HFF-Myc (cell line): ENCODE data around the gene ARHGAP5.

ENCODE experiments used
- DNase-seq: peaks from one replicate; pipeline ENCODE4 v3.0.0-alpha.2; 2011; ENCODE audit warnings: low read depth; ENCODE audit errors: extremely low read depth
- H3K4me3 ChIP-seq: replicated peaks from 2 replicates; pipeline ENCODE4 v1.5.1; 2011; ENCODE audit warnings: low read depth, mild to moderate bottlenecking, control low read depth, low read length
- TF ChIP-seq, protein P1 (sequence below): IDR thresholded peaks from 2 replicates; pipeline ENCODE4 v1.5.1; 2012; ENCODE audit warnings: mild to moderate bottlenecking, low read depth, low read length, control low read depth; ENCODE audit errors: missing control alignments

ARHGAP5 gene

DNA sequence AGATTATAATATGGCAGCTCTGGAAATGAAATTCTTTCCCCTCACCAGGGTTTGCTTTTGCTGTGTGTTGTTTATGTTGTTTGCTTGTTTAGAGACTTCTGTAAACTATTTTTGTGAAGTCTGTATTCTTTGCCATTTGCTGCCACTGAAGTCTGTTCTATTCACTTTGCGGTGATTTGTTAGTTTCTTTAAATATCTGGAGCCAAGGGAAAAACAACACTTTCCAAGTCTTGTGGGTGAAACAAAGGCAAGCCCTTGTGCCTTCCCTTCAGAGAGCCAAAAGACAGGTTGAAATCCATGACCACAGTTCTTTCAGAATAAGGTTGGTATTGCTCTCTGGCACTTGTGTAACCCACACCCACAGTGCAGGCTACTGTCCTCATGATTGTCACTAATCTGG lies 65.2 kb downstream of the ARHGAP5 start:
- no peak for DNase-seq
- H3K4me3 ChIP-seq: no peak overlapping the region
- TF ChIP-seq, protein P1, sequence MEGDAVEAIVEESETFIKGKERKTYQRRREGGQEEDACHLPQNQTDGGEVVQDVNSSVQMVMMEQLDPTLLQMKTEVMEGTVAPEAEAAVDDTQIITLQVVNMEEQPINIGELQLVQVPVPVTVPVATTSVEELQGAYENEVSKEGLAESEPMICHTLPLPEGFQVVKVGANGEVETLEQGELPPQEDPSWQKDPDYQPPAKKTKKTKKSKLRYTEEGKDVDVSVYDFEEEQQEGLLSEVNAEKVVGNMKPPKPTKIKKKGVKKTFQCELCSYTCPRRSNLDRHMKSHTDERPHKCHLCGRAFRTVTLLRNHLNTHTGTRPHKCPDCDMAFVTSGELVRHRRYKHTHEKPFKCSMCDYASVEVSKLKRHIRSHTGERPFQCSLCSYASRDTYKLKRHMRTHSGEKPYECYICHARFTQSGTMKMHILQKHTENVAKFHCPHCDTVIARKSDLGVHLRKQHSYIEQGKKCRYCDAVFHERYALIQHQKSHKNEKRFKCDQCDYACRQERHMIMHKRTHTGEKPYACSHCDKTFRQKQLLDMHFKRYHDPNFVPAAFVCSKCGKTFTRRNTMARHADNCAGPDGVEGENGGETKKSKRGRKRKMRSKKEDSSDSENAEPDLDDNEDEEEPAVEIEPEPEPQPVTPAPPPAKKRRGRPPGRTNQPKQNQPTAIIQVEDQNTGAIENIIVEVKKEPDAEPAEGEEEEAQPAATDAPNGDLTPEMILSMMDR: no peak

DNA sequence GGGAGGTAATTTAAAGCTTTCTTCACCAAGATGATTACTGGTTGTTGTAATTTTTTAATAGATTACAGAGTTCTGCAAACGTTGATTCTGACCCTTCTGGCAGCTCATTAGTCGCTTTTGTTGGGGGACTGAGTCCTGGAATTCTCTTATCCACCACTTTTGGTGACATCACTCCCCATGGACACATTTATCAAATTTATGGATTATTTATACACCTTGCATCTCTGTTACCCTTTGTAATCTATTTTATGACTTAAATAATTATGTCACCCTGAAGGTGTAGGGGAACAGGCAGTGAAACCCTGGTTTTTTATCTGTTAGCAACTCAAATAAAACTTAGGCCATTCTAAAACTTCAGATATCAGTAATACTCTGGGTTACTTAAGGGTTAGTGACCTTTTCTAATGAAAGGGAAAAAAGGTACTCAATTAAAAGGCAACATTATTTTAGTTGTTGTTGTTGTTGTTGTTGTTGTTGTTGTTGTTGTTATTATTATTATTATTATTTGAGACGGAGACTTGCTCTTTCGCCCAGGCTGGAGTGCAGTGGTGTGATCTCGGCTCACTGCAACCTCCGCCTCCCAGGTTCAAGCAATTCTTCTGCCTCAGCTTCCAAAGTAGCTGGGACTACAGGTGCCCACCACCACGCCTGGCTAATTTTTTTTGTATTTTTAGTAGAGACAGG lies 65.8 kb downstream of the ARHGAP5 start:
- TF ChIP-seq, protein P1: no peak
- no peak for DNase-seq
- no peak overlapping the region for H3K4me3 ChIP-seq

DNA sequence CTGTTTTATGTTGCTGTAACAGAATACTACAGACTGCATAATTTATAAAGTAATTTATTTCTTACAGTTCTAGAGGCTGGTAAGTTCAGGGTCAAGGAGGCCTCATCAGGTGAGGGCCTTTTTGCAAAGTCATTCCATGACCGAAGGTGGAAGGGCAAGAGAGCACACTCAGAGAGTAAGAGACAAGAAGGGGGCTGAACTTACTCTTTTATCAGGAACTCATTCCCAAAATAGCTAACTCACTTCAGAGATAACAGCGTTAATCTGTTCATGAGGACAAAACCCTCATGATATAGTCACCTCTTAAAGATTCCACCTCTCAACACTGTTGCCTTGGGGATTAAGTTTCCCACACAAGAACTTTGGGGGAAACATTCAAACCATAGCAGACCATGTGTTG lies 73.3 kb downstream of the ARHGAP5 start:
- no peak overlapping the region for H3K4me3 ChIP-seq
- TF ChIP-seq, protein P1: no peak
- no peak for DNase-seq

DNA sequence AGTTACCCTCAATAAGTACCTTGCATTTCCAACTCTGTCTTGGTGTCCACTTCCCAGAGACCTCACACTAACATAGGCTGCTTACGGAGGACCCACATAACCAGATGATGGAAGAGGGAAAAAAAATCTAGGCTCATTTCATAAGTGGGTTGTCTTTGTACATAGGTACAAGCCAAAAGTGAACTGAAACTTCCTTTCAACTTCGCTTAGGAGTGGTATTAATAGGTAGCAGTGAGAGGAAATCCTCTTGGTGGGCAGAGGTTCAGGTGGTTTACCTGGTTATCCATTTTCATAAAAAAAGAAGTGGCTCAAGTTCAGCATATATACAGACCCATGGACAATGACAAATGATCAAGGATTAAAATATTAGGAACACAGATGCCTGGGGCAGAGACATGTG lies 88.9 kb downstream of the ARHGAP5 start:
- no peak overlapping the region for H3K4me3 ChIP-seq
- TF ChIP-seq, protein P1: no peak
- DNase-seq: no peak

DNA sequence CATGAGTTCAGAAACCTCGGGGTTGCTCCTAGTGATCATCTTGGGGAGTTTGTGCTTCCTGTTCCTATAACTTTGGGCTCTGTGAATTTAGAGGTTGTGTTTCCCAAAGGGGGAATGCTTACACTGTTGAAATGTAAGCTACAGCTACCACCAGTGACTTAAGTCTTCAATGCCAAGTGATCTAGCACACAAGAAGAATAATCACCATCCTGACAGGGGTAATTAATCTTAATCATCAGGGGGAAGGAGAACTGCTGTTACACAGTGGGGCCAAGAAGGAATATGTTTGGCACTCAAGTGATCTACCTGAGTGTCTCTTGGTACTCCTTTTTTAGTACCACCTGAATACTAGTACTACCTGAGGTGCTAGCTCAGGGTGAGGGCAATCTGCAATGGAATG lies 89.8 kb downstream of the ARHGAP5 start:
- DNase-seq: no peak
- no peak overlapping the region for H3K4me3 ChIP-seq
- TF ChIP-seq, protein P1: no peak

DNA sequence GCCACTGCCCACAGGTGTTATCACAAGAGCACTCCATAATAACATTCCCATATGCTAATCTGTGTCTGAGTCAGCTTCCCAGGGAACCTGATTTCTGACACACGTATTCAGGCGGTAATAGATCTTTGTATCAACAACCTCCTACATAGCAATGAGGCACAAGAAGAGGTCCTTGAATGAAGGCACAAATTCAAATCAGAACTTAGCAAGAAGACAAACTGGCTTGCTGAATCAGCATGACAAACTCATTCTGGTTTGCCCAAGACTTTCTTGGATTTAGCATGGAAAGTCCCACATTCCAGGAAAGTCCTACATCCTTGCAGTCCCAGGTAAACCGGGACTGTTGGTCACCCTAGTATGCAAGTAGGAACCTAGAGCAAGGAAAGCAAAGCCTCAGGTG lies 90.8 kb downstream of the ARHGAP5 start:
- TF ChIP-seq, protein P1: no peak
- DNase-seq: no peak
- no peak overlapping the region for H3K4me3 ChIP-seq

DNA sequence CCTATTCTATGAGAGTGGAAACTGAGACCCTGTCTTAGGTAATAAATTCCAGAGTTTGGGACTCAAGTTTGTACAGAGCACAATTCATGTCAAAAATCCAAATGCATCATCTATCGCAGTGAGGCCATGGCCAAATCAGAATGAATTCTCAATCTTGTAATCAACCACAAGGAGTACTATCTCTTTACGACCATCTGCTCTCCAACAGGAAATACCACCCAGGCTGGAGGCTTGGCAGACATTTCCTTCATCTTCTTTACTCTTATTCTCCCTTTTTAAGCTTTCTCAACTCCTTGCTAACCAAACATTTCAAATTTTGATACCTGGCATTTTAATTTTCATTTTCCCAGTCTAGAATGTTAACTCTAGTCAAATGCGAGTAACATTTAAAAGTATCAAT lies 92.1 kb downstream of the ARHGAP5 start:
- H3K4me3 ChIP-seq: no peak overlapping the region
- TF ChIP-seq, protein P1: no peak

More for the DNA sequence above, 92.1 kb downstream of the ARHGAP5 start:
- DNase-seq: no peak
